ENCODE data around the gene PCID2.

The PCID2 gene

GRCh38 chr13:113169277-113170272 is 38.9 kb downstream of the PCID2 start:
- H3K27ac ChIP-seq, result no peak overlapping the region
- TF ChIP-seq CTCF (conservative IDR thresholded peaks at IDR 0.05; ENCODE audit: low read depth), result no peak
- no peak for DNase-seq (ENCODE audit: low spot score)
- POLR2A ChIA-PET (ENCODE audit: low non-redundant PET), result no interaction called here
- CTCF ChIA-PET, result interaction anchor here (0.6 kb wide), 1 partner anchor 8 kb away, joined by 4 read pairs; no protein-coding TSS in a partner anchor

GRCh38 chr13:113168211-113168610 is 40.3 kb downstream of the PCID2 start:
- no peak for DNase-seq (ENCODE audit: low spot score)
- ChIA-PET CTCF (no interaction called here), POLR2A (ENCODE audit: low non-redundant PET) (no interaction called here)
- H3K27ac ChIP-seq, result no peak overlapping the region
- TF ChIP-seq CTCF (conservative IDR thresholded peaks at IDR 0.05; ENCODE audit: low read depth), result no peak

GRCh38 chr13:113167575-113167974 is 40.9 kb downstream of the PCID2 start:
- POLR2A ChIA-PET (ENCODE audit: low non-redundant PET), result no interaction called here
- H3K27ac ChIP-seq, result no peak overlapping the region
- DNase-seq (ENCODE audit: low spot score), result no peak
- no peak for TF ChIP-seq CTCF (conservative IDR thresholded peaks at IDR 0.05; ENCODE audit: low read depth)
- CTCF ChIA-PET, result no interaction called here

- H3K27ac ChIP-seq, result no peak overlapping the region
- DNase-seq (ENCODE audit: low spot score), result no peak
- TF ChIP-seq CTCF (conservative IDR thresholded peaks at IDR 0.05; ENCODE audit: low read depth), result no peak
- CTCF ChIA-PET, result no interaction called here
- POLR2A ChIA-PET (ENCODE audit: low non-redundant PET), result no interaction called here
Observed at GRCh38 chr13:113167155-113167554, 41.3 kb downstream of the PCID2 start.

- POLR2A ChIA-PET (ENCODE audit: low non-redundant PET), result no interaction called here
- CTCF ChIA-PET, result no interaction called here
- no peak for DNase-seq (ENCODE audit: low spot score)
Observed at GRCh38 chr13:113166681-113167080, 41.8 kb downstream of the PCID2 start.

GRCh38 chr13:113166266-113166665 is 42.2 kb downstream of the PCID2 start:
- POLR2A ChIA-PET (ENCODE audit: low non-redundant PET), result no interaction called here
- DNase-seq (ENCODE audit: low spot score), result no peak
- H3K27ac ChIP-seq, result no peak overlapping the region
- TF ChIP-seq CTCF (conservative IDR thresholded peaks at IDR 0.05; ENCODE audit: low read depth), result no peak
- CTCF ChIA-PET, result no interaction called here

More at GRCh38 chr13:113166681-113167080, 41.8 kb downstream of the PCID2 start:
- H3K27ac ChIP-seq, result no peak overlapping the region
- no peak for TF ChIP-seq CTCF (conservative IDR thresholded peaks at IDR 0.05; ENCODE audit: low read depth)

All from RWPE1 (cell line).